Muscle of leg (tissue), 11 donors: ENCODE results near the gene DENND6B. TPM values are rescaled to one million over a fixed set of nuclear protein-coding genes. Genes with fewer than 3 reads are reported as not detected.

ENCODE experiments used
- DNase-seq: peaks from one replicate; pipeline ENCODE4 v3.0.0; 2013
- H3K27ac ChIP-seq: one replicate; pipeline ENCODE4 v1.5.1; 2013; ENCODE audit warnings: mild to moderate bottlenecking, low read length, control low read depth
- H3K27me3 ChIP-seq: one replicate; pipeline ENCODE4 v1.6.1; 2013; ENCODE audit warnings: low read length; ENCODE audit not compliant: control insufficient read depth, insufficient read depth
- H3K36me3 ChIP-seq: one replicate; pipeline ENCODE4 v1.6.1; 2013; ENCODE audit warnings: low read length; ENCODE audit not compliant: control insufficient read depth, insufficient read depth
- H3K4me1 ChIP-seq: one replicate; pipeline ENCODE4 v1.6.1; 2013; ENCODE audit warnings: low read length; ENCODE audit not compliant: control insufficient read depth, insufficient read depth
- H3K4me3 ChIP-seq: one replicate; pipeline ENCODE4 v1.5.1; 2013; ENCODE audit warnings: low read length, control low read depth
- H3K9me3 ChIP-seq: replicated peaks from 2 replicates; pipeline ENCODE4 v1.6.1; 2013; ENCODE audit warnings: low read depth, low read length; ENCODE audit not compliant: control insufficient read depth
- WGBS: methylation state at CpG from one replicate; pipeline ENCODE4 v1.1.5; 2013; ENCODE audit warnings: missing lambda C conversion rate; ENCODE audit not compliant: insufficient coverage; 5-methylcytosine and 5-hydroxymethylcytosine counted together
- polyA plus RNA-seq, 8 donors: library from polyadenylated mRNA; unstranded; fragments of 120-200 nt; gene quantifications; one replicate each; pipeline versions ENCODE4 v1.2.1 to v1.2.3, GENCODE V29; 2013; ENCODE audit warnings: inconsistent platforms in 1 of 8, low replicate concordance in 1 of 8; ENCODE audit not compliant: insufficient read length in 8 of 8, insufficient read depth in 1 of 8
- total RNA-seq: library from RNA; stranded (reverse); fragments of 120-200 nt; gene quantifications from one replicate; pipeline ENCODE4 v1.2.4, GENCODE V29; 2013

Gene DENND6B
- total and polyA plus RNA-seq, 9 donors = 2.0 to 7.1 (median 4.7) TPM

GRCh38 chr22:50304528-50305392 lies 22.1 kb downstream of the DENND6B start:
- Histone ChIP-seq H3K4me1 (peaks cover 87% of the 10 kb centered on the region), H3K27ac (peak overlapping the region; percentile 92), H3K27me3 (no peaks in the 10 kb centered on the region), H3K4me3 (peak overlapping the region; percentile 88), H3K36me3 (peaks cover 19% of the 10 kb centered on the region), H3K9me3 (no peaks in the 10 kb centered on the region)
- DNase-seq = peak; percentile 56
- 49% methylated on average over 14 of the region's 22 CpGs for WGBS

GRCh38 chr22:50303848-50304527 lies 22.8 kb downstream of the DENND6B start:
- Histone ChIP-seq H3K9me3 (no peaks in the 10 kb centered on the region), H3K4me3 (peak overlapping the region; percentile 2), H3K27me3 (no peaks in the 10 kb centered on the region), H3K27ac (peak overlapping the region; percentile 92), H3K4me1 (peaks cover 84% of the 10 kb centered on the region), H3K36me3 (peaks cover 19% of the 10 kb centered on the region)
- DNase-seq = peak; percentile 47
- 45% methylated on average over 6 of the region's 11 CpGs for WGBS

GRCh38 chr22:50303515-50303847 lies 23.3 kb downstream of the DENND6B start:
- peaks cover 83% of the 10 kb centered on the region for H3K4me1 ChIP-seq
- no peaks in the 10 kb centered on the region for H3K27me3 ChIP-seq
- no peak for DNase-seq
- peaks cover 19% of the 10 kb centered on the region for H3K36me3 ChIP-seq
- 53% methylated on average over 7 of the region's 7 CpGs for WGBS
- H3K9me3 ChIP-seq = no peaks in the 10 kb centered on the region
- H3K27ac ChIP-seq = peak overlapping the region; percentile 92
- H3K4me3 ChIP-seq = no peak overlapping the region

- peak overlapping the region; percentile 92 for H3K27ac ChIP-seq
- H3K4me1 ChIP-seq = peaks cover 75% of the 10 kb centered on the region
- DNase-seq = peak; percentile 72
- no peak overlapping the region for H3K4me3 ChIP-seq
- no peaks in the 10 kb centered on the region for H3K27me3 ChIP-seq
- WGBS = 13% methylated on average over 2 of the region's 5 CpGs
- H3K36me3 ChIP-seq = peaks cover 19% of the 10 kb centered on the region
- H3K9me3 ChIP-seq = no peaks in the 10 kb centered on the region
Measured at GRCh38 chr22:50302564-50302963, 24.2 kb downstream of the DENND6B start.

- Histone ChIP-seq H3K9me3 (no peaks in the 10 kb centered on the region), H3K4me3 (no peak overlapping the region), H3K27ac (peak overlapping the region; percentile 89), H3K27me3 (no peaks in the 10 kb centered on the region), H3K36me3 (peaks cover 19% of the 10 kb centered on the region), H3K4me1 (peaks cover 75% of the 10 kb centered on the region)
- DNase-seq = peak; percentile 35
- WGBS = 46% methylated on average over 9 of the region's 9 CpGs
Measured at GRCh38 chr22:50302041-50302541, 24.7 kb downstream of the DENND6B start.

- no peak for DNase-seq
- Histone ChIP-seq H3K36me3 (peaks cover 19% of the 10 kb centered on the region), H3K4me1 (peaks cover 78% of the 10 kb centered on the region), H3K27me3 (no peaks in the 10 kb centered on the region), H3K9me3 (no peaks in the 10 kb centered on the region), H3K4me3 (no peak overlapping the region), H3K27ac (peak overlapping the region; percentile 89)
- WGBS = 31% methylated on average over 13 of the region's 17 CpGs
Measured at GRCh38 chr22:50301581-50301991, 25.2 kb downstream of the DENND6B start.

- H3K4me1 ChIP-seq = peaks cover 71% of the 10 kb centered on the region
- DNase-seq = no peak
- no peaks in the 10 kb centered on the region for H3K9me3 ChIP-seq
- WGBS = 59% methylated on average over 14 of the region's 14 CpGs
- H3K36me3 ChIP-seq = peaks cover 19% of the 10 kb centered on the region
- H3K27ac ChIP-seq = peak overlapping the region; percentile 89
- H3K4me3 ChIP-seq = no peak overlapping the region
- H3K27me3 ChIP-seq = no peaks in the 10 kb centered on the region
Measured at GRCh38 chr22:50300620-50301257, 26.1 kb downstream of the DENND6B start.

- no peak for DNase-seq
- Histone ChIP-seq H3K27me3 (no peaks in the 10 kb centered on the region), H3K4me1 (peaks cover 64% of the 10 kb centered on the region), H3K9me3 (no peaks in the 10 kb centered on the region), H3K27ac (no peak overlapping the region), H3K36me3 (peaks cover 17% of the 10 kb centered on the region), H3K4me3 (no peak overlapping the region)
- WGBS = 20% methylated on average over 92 of the region's 93 CpGs
Measured at GRCh38 chr22:50299785-50300619, 26.8 kb downstream of the DENND6B start.

GRCh38 chr22:50298937-50299784 lies 27.7 kb downstream of the DENND6B start:
- Histone ChIP-seq H3K36me3 (peaks cover 17% of the 10 kb centered on the region), H3K9me3 (no peaks in the 10 kb centered on the region), H3K27me3 (no peaks in the 10 kb centered on the region), H3K4me1 (peaks cover 62% of the 10 kb centered on the region), H3K4me3 (no peak overlapping the region), H3K27ac (no peak overlapping the region)
- DNase-seq = no peak
- WGBS = 37% methylated on average over 33 of the region's 59 CpGs
